Measurements from ENCODE around the gene TFF3.

TFF3 gene

DNA sequence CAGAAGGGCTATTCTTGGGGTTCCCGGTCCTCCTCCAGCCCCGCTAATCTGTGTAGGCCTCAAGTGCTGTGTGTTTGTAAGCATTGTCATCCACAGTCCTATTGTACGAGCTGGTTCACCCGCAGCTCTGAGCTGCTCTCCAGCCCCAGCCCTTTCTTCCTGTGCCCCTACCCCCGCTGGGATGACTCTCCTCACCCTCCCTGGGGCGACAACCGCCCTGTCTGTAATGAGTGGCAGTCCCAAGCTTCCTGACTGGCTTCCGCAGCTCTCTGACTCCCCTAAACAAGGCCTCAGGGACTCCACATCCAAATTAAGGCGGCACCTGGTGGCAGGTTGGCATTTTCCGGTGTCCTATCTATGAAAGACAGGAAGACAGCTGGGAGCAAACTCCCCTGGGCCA is 45.8 kb downstream of the TFF3 start:
- TF ChIP-seq FOXA1 (IDR thresholded peaks at IDR 0.05): no peak
- no peak for TF ChIP-seq BHLHE40 (IDR thresholded peaks at IDR 0.05; ENCODE audit: borderline replicate concordance)
- TF ChIP-seq FOXM1 (IDR thresholded peaks at IDR 0.05; ENCODE audit: borderline replicate concordance): no peak
- no peak for TF ChIP-seq HDGF (IDR thresholded peaks at IDR 0.05; ENCODE audit: borderline replicate concordance)
- TF ChIP-seq, protein P1, sequence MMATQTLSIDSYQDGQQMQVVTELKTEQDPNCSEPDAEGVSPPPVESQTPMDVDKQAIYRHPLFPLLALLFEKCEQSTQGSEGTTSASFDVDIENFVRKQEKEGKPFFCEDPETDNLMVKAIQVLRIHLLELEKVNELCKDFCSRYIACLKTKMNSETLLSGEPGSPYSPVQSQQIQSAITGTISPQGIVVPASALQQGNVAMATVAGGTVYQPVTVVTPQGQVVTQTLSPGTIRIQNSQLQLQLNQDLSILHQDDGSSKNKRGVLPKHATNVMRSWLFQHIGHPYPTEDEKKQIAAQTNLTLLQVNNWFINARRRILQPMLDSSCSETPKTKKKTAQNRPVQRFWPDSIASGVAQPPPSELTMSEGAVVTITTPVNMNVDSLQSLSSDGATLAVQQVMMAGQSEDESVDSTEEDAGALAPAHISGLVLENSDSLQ (IDR thresholded peaks at IDR 0.05): no peak
- TF ChIP-seq L3MBTL2 (conservative IDR thresholded peaks at IDR 0.05): no peak
- TF ChIP-seq CTBP1 (IDR thresholded peaks at IDR 0.05; ENCODE audit: borderline replicate concordance): no peak
- no peak for TF ChIP-seq ELF4 (IDR thresholded peaks at IDR 0.05)
- no peak for TF ChIP-seq ZNF384 (IDR thresholded peaks at IDR 0.05)
- TF ChIP-seq FOXK2 (IDR thresholded peaks at IDR 0.05): no peak
- no peak for TF ChIP-seq TARDBP (IDR thresholded peaks at IDR 0.05)
- no peak for TF ChIP-seq SUZ12 (IDR thresholded peaks at IDR 0.05)
- TF ChIP-seq ARNT (IDR thresholded peaks at IDR 0.05): no peak
- no peak for TF ChIP-seq SP1 (IDR thresholded peaks at IDR 0.05)
- TF ChIP-seq LEF1 (IDR thresholded peaks at IDR 0.05; ENCODE audit: borderline replicate concordance): no peak
- TF ChIP-seq NFRKB (IDR thresholded peaks at IDR 0.05): no peak
- ChIA-PET POLR2A (no interaction called here), CTCF (interaction anchor here (2.2 kb wide), 1 partner anchor 10 kb away, joined by 14 read pairs; no protein-coding TSS in a partner anchor)
- DNase-seq (ENCODE audit: extremely low spot score): no peak

DNA sequence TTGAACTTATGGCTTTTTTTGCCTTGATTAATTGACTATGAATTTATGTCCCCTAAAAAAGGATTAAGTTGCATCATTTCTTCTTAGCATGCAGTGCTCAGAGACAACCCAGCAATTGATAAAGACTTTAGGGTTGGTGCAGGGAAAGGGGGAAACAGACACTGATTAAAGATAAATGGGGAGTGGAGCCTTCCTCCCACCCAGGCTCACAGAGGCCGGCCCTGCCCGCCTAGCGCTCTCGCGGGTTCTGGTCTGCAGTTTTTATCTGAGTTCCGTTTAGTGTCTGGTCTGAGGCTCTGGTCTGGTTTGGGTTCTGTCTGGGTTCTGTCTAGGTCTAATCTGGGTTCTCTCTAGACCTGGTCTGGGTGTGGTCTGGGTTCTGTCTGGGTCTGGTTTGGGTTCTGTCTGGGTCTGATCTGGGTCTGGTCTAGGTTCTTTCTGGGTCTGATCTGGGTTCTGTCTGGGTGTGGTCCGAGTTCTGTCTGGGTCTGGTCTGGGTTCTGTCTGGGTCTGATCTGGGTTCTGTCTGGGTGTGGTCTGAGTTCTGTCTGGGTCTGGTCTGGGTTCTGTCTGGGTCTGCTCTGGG is 48.1 kb downstream of the TFF3 start:
- TF ChIP-seq SUZ12 (IDR thresholded peaks at IDR 0.05) (no peak), TARDBP (IDR thresholded peaks at IDR 0.05) (no peak)
- POLR2A ChIA-PET: no interaction called here
- DNase-seq (ENCODE audit: extremely low spot score): no peak
- CTCF ChIA-PET: no interaction called here

DNA sequence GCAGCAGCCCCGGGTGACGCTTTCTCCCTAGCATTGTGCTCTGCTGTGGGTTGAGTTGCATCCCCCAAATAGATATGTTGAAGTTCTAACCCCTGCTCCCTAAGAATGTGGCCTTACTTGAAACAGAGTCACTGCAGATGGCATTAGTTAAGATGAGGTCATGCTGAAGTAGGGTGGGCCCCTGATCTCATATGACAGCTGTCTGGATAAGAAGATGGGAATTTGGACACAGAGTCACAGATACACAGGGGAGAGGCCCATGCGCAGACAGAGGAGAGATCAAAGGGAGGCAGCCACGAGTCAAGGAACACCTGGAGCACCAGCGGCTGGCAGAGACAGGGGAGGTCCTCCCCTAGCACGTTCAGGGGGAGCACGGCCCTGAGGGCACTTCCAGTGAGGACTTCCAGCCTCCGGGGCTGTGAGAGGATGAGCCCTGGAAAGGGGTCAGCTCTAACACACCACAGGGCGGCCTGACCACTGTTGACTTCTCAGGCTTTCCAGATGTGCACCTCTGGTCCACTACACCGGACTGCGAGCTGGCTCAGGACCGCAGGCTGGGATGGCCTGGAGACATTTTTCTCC is 49.9 kb downstream of the TFF3 start:
- ChIA-PET POLR2A (no interaction called here), CTCF (interaction anchor here (0.8 kb wide), 1 partner anchor 12 kb away, joined by 3 read pairs; no protein-coding TSS in a partner anchor)
- TF ChIP-seq CTBP1 (IDR thresholded peaks at IDR 0.05; ENCODE audit: borderline replicate concordance): no peak
- TF ChIP-seq ZNF384 (IDR thresholded peaks at IDR 0.05): no peak
- no peak for TF ChIP-seq FOXM1 (IDR thresholded peaks at IDR 0.05; ENCODE audit: borderline replicate concordance)
- TF ChIP-seq ARNT (IDR thresholded peaks at IDR 0.05): no peak
- no peak for TF ChIP-seq BHLHE40 (IDR thresholded peaks at IDR 0.05; ENCODE audit: borderline replicate concordance)
- TF ChIP-seq L3MBTL2 (conservative IDR thresholded peaks at IDR 0.05): no peak
- no peak for TF ChIP-seq SUZ12 (IDR thresholded peaks at IDR 0.05)
- TF ChIP-seq, protein P1 (IDR thresholded peaks at IDR 0.05): no peak
- TF ChIP-seq FOXK2 (IDR thresholded peaks at IDR 0.05): no peak
- no peak for TF ChIP-seq HDGF (IDR thresholded peaks at IDR 0.05; ENCODE audit: borderline replicate concordance)
- no peak for TF ChIP-seq NFRKB (IDR thresholded peaks at IDR 0.05)
- no peak for DNase-seq (ENCODE audit: extremely low spot score)

DNA sequence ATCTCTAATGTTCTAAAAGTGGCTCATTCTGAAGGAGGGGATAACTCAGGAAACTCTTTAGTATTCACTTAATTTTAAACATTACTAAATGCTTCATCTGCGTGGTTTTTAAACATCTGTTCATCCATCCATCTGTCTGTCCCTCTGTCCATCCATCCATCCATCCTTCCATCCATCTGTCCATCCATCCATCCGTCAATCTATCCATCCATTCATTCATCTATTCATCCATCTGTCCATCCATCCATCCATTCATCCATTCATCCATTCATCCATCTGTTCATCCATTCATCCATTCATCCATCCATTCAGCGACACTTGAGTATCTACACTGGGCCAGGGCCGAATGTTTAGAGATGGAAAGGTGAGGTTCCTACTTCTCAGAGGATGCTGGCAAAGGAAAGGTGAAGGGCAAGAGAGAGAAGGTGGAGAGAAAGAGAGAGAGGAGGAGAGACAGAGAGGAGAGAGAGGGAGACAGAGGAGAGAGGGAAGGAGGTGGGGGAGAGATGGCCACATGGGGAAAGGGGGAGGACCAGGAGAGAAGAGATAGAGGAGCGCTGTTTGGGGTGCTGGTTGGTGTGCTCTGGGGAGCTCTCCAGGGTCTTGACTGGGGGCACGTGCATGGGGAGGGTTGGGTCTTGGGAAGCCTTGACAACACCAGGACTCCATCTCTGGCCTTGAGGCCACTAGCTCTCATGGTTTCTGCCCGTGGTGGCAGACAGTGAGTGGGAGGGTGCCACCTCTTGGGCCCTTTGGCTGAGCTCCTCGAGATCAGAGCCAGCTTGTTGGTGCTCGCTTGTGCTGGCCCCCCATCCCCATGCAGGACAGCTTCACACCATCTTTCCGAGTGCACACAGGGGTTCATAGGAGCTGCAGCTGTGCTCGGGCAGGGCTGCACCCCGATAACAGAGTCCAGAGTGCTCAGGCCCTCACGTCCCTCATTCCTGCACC is 50.7 kb downstream of the TFF3 start:
- DNase-seq (ENCODE audit: extremely low spot score): no peak
- TF ChIP-seq ELF4 (IDR thresholded peaks at IDR 0.05) (no peak), ZNF384 (IDR thresholded peaks at IDR 0.05) (no peak), LEF1 (IDR thresholded peaks at IDR 0.05; ENCODE audit: borderline replicate concordance) (no peak), SUZ12 (IDR thresholded peaks at IDR 0.05) (no peak), SP1 (IDR thresholded peaks at IDR 0.05) (no peak), L3MBTL2 (conservative IDR thresholded peaks at IDR 0.05) (no peak), FOXK2 (IDR thresholded peaks at IDR 0.05) (no peak), CTBP1 (IDR thresholded peaks at IDR 0.05; ENCODE audit: borderline replicate concordance) (no peak), NFRKB (IDR thresholded peaks at IDR 0.05) (no peak), BHLHE40 (IDR thresholded peaks at IDR 0.05; ENCODE audit: borderline replicate concordance) (no peak), TARDBP (IDR thresholded peaks at IDR 0.05) (no peak), ARNT (IDR thresholded peaks at IDR 0.05) (no peak), FOXA1 (IDR thresholded peaks at IDR 0.05) (no peak)
- TF ChIP-seq, protein P1 (IDR thresholded peaks at IDR 0.05): no peak
- ChIA-PET CTCF (interaction anchor here (0.6 kb wide), 1 partner anchor 15 kb away, joined by 3 read pairs; no protein-coding TSS in a partner anchor), POLR2A (no interaction called here)

DNA sequence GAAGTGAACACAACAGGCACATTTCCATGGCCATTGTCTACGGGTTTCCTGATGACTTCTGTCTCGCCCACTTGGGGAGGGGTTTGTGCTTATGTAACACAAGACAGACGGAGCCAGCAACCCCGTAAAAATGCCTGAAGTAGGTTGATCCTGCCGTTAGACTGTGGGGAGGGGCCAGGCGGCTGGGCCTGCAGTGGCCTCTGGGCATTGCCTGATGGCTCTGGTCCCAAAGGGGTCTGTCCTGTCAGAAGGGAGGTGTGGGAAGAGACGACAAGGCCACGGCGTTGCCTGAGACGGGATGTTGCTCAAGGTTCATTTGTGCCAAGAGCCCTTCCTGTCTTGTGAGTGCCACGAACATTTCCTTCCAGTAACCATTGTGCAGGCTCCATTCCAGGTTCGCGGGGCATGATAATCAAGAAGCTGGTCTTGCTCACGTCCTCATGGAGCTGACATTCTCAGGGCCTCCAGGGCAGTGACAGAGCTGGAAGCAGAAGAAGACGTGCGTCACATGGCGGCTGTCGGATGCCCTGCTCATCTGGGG is 51.5 kb downstream of the TFF3 start:
- TF ChIP-seq BHLHE40 (IDR thresholded peaks at IDR 0.05; ENCODE audit: borderline replicate concordance) (no peak), SP1 (IDR thresholded peaks at IDR 0.05) (no peak), CTBP1 (IDR thresholded peaks at IDR 0.05; ENCODE audit: borderline replicate concordance) (no peak), TARDBP (IDR thresholded peaks at IDR 0.05) (no peak), HDGF (IDR thresholded peaks at IDR 0.05; ENCODE audit: borderline replicate concordance) (no peak), LEF1 (IDR thresholded peaks at IDR 0.05; ENCODE audit: borderline replicate concordance) (no peak), FOXM1 (IDR thresholded peaks at IDR 0.05; ENCODE audit: borderline replicate concordance) (no peak), L3MBTL2 (conservative IDR thresholded peaks at IDR 0.05) (no peak), FOXA1 (IDR thresholded peaks at IDR 0.05) (no peak), ZNF384 (IDR thresholded peaks at IDR 0.05) (no peak), SUZ12 (IDR thresholded peaks at IDR 0.05) (no peak), ARNT (IDR thresholded peaks at IDR 0.05) (no peak), NFRKB (IDR thresholded peaks at IDR 0.05) (no peak), ELF4 (IDR thresholded peaks at IDR 0.05) (no peak), FOXK2 (IDR thresholded peaks at IDR 0.05) (no peak)
- TF ChIP-seq, protein P1 (IDR thresholded peaks at IDR 0.05): no peak
- ChIA-PET CTCF (interaction anchor here (0.6 to 1.1 kb wide), 2 partner anchors 16 to 119 kb away, joined by 3 to 4 read pairs; no protein-coding TSS in a partner anchor), POLR2A (no interaction called here)
- DNase-seq (ENCODE audit: extremely low spot score): no peak

All from HEK293T (cell line).